Neural cell (in vitro differentiated cells): ENCODE results near the gene HOXA2. TPM values are rescaled to one million over a fixed set of nuclear protein-coding genes. Genes with fewer than 3 reads are reported as not detected.

Experiments
- H2AFZ ChIP-seq: fragments of 200-600, 300-800 bp; sonication (generic), shearing (Covaris generic); 2 replicates; pipeline ENCODE4 v1.6.0; 2014; ENCODE audit warnings: low read depth, mild to moderate bottlenecking, antibody characterized with exemption, low read length, moderate library complexity
- H3F3A ChIP-seq: fragments of 200-600 bp; shearing (Covaris generic); 2 replicates; pipeline ENCODE4 v1.6.1; 2016; ENCODE audit warnings: mild to moderate bottlenecking, moderate library complexity, mixed read lengths, antibody characterized with exemption, low read length; ENCODE audit not compliant: insufficient read depth, poor library complexity, severe bottlenecking
- H3K27ac ChIP-seq: fragments of 200-600, 300-800 bp; sonication (generic), shearing (Covaris generic); 2 replicates; pipeline ENCODE4 v1.5.1; 2014; ENCODE audit warnings: mild to moderate bottlenecking, low read length, moderate library complexity
- H3K27me3 ChIP-seq: fragments of 300-800, 200-600 bp; sonication (generic), shearing (Covaris generic); 2 replicates; pipeline ENCODE4 v1.6.0; 2014; ENCODE audit warnings: mild to moderate bottlenecking, low read depth, low read length, moderate library complexity; ENCODE audit not compliant: insufficient read depth
- H3K36me3 ChIP-seq: fragments of 300-800, 200-600 bp; sonication (generic), shearing (Covaris generic); 2 replicates; pipeline ENCODE4 v1.5.1; 2014; ENCODE audit warnings: mild to moderate bottlenecking, antibody characterized with exemption, low read length, moderate library complexity; ENCODE audit not compliant: insufficient read depth
- H3K4me2 ChIP-seq: fragments of 300-800, 200-600 bp; sonication (generic), shearing (Covaris generic); 2 replicates; pipeline ENCODE4 v1.6.0; 2014; ENCODE audit warnings: mild to moderate bottlenecking, low read length
- H3K4me3 ChIP-seq: fragments of 300-800, 200-600 bp; sonication (generic), shearing (Covaris generic); 2 replicates; pipeline ENCODE4 v1.5.1; 2014; ENCODE audit warnings: mild to moderate bottlenecking, low read length, moderate library complexity
- H3K79me2 ChIP-seq: fragments of 200-600 bp; shearing (Covaris generic); replicated peaks from 2 replicates; pipeline ENCODE4 v1.6.0; 2014; ENCODE audit warnings: mild to moderate bottlenecking, low read length, moderate library complexity; ENCODE audit not compliant: insufficient read depth
- H3K9ac ChIP-seq: fragments of 300-800, 200-600 bp; sonication (generic), shearing (Covaris generic); 2 replicates; pipeline ENCODE4 v1.6.1; 2016; ENCODE audit warnings: mild to moderate bottlenecking, low read length, mixed read lengths
- H3K9me2 ChIP-seq: fragments of 200-600 bp; shearing (Covaris generic); 2 replicates; pipeline ENCODE4 v1.6.1; 2016; ENCODE audit warnings: mild to moderate bottlenecking, low read length, mixed read lengths; ENCODE audit not compliant: insufficient read depth
- H3K9me3 ChIP-seq: fragments of 200-600, 300-800 bp; sonication (generic), shearing (Covaris generic); 2 replicates; pipeline ENCODE4 v1.6.1; 2016; ENCODE audit warnings: mild to moderate bottlenecking, mixed run types, low read length, moderate library complexity, mixed read lengths
- H4K20me1 ChIP-seq: fragments of 200-600 bp; shearing (Covaris generic); 2 replicates; pipeline ENCODE4 v1.6.1; 2016; ENCODE audit warnings: mild to moderate bottlenecking, mixed run types; ENCODE audit not compliant: insufficient read depth
- CTCF ChIP-seq: fragments of 450-650 bp; IDR thresholded peaks from 2 replicates; pipeline ENCODE4 v1.5.1; 2014; ENCODE audit warnings: antibody characterized with exemption, mild to moderate bottlenecking, moderate library complexity; ENCODE audit not compliant: poor library complexity, severe bottlenecking
- EP300 ChIP-seq: fragments of 450-650 bp; conservative IDR thresholded peaks from 2 replicates; pipeline ENCODE4 v1.6.1; 2014; ENCODE audit warnings: antibody characterized with exemption, mild to moderate bottlenecking, moderate library complexity; ENCODE audit not compliant: poor library complexity, severe bottlenecking
- EZH2 ChIP-seq: fragments of 200-600, 300-800 bp; shearing (Covaris generic), sonication (generic); IDR thresholded peaks from 2 replicates; pipeline ENCODE4 v1.6.1; 2014; ENCODE audit warnings: antibody characterized with exemption, low read length, borderline replicate concordance, mild to moderate bottlenecking; ENCODE audit not compliant: insufficient read depth, poor library complexity, severe bottlenecking
- MXI1 ChIP-seq: fragments of 450-650 bp; conservative IDR thresholded peaks from 2 replicates; pipeline ENCODE4 v1.6.1; 2014; ENCODE audit warnings: antibody characterized with exemption, mild to moderate bottlenecking; ENCODE audit not compliant: poor library complexity, severe bottlenecking
- POLR2AphosphoS5 ChIP-seq: IDR thresholded peaks from 2 replicates; pipeline ENCODE4 v1.6.1; 2012
- RAD21 ChIP-seq: fragments of 450-650 bp; conservative IDR thresholded peaks from 2 replicates; pipeline ENCODE4 v1.6.1; 2014; ENCODE audit warnings: antibody characterized with exemption, mild to moderate bottlenecking, moderate library complexity
- SMC3 ChIP-seq: fragments of 450-650 bp; conservative IDR thresholded peaks from 2 replicates; pipeline ENCODE4 v1.6.1; 2014; ENCODE audit warnings: antibody characterized with exemption, mild to moderate bottlenecking, moderate library complexity; ENCODE audit not compliant: poor library complexity
- TAF1 ChIP-seq: IDR thresholded peaks from 2 replicates; pipeline ENCODE4 v1.6.1; 2012; ENCODE audit warnings: low read depth
- polyA plus RNA-seq: library from polyadenylated mRNA; depleted of rRNA; stranded (reverse); fragments of >200 nt; gene quantifications from 2 replicates; pipeline ENCODE4 v1.2.3, GENCODE V29; 2014
- TF ChIP-seq, protein P1 (sequence below): IDR thresholded peaks from 2 replicates; pipeline ENCODE4 v1.6.1; 2012; ENCODE audit warnings: borderline replicate concordance

HOXA2 gene
- polyA plus RNA-seq, 1 donor from 2014 or later: not detected

DNA sequence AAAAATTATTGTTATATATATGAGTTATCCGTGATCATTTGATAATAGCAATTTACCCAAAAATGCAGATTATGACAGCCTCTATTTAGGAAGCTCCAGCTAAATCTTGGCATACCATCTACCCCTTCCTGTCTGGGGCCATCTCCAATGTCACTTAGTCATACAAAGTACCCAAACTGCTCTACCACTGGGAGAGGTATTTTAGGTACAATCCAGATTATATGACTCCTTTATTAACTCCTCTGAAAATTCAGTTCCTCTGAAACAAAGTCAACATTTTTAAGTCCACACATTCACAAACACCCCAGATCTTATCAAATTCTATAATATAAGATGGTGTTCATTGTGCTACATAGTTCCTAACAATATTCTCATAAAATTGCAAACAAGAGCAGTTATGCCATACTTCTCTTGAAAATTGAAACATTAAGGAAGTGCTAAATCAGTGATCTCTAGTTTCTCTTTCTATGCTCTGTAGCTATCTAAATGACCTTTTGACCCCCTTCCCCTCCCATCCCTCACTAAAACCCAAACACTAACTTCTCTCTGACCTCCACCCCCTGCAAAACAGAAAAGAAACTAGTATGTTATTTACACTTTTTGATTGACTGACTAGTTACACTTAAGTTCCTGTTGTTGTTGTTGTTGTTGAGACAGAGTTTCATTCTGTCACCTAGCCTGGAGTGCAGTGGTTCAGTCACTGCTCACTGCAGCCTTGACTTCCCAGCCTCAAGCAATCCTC, 23.1 kb downstream of the HOXA2 start:
- no peak overlapping the region for H3K27ac ChIP-seq
- peaks cover 2% of the 10 kb centered on the region for H3K9me3 ChIP-seq
- no peak overlapping the region for H2AFZ ChIP-seq
- no peaks in the 10 kb centered on the region for H3K79me2 ChIP-seq
- no peak overlapping the region for H3K4me2 ChIP-seq
- H3F3A ChIP-seq: no peaks in the 10 kb centered on the region
- no peak overlapping the region for H3K4me3 ChIP-seq
- TF ChIP-seq EP300: no peak
- TF ChIP-seq RAD21: no peak
- TF ChIP-seq TAF1: no peak
- no peak for TF ChIP-seq CTCF
- H4K20me1 ChIP-seq: no peaks in the 10 kb centered on the region
- no peak overlapping the region for H3K9ac ChIP-seq
- no peaks in the 10 kb centered on the region for H3K36me3 ChIP-seq
- peaks cover 4% of the 10 kb centered on the region for H3K27me3 ChIP-seq
- no peaks in the 10 kb centered on the region for H3K9me2 ChIP-seq

- Histone ChIP-seq H3K79me2 (no peaks in the 10 kb centered on the region), H3K4me2 (no peak overlapping the region), H3K9me3 (peaks cover 2% of the 10 kb centered on the region), H3K4me3 (no peak overlapping the region), H3K27ac (no peak overlapping the region), H3K9me2 (no peaks in the 10 kb centered on the region), H3K36me3 (no peaks in the 10 kb centered on the region), H4K20me1 (no peaks in the 10 kb centered on the region), H3F3A (no peaks in the 10 kb centered on the region), H2AFZ (no peak overlapping the region), H3K27me3 (peaks cover 3% of the 10 kb centered on the region), H3K9ac (no peak overlapping the region)
- no peak for TF ChIP-seq CTCF
- no peak for TF ChIP-seq EZH2
- no peak for TF ChIP-seq MXI1
- TF ChIP-seq SMC3: no peak
- TF ChIP-seq POLR2AphosphoS5: no peak
- TF ChIP-seq RAD21: no peak
- no peak for TF ChIP-seq TAF1
- no peak for TF ChIP-seq EP300
- TF ChIP-seq, protein P1, sequence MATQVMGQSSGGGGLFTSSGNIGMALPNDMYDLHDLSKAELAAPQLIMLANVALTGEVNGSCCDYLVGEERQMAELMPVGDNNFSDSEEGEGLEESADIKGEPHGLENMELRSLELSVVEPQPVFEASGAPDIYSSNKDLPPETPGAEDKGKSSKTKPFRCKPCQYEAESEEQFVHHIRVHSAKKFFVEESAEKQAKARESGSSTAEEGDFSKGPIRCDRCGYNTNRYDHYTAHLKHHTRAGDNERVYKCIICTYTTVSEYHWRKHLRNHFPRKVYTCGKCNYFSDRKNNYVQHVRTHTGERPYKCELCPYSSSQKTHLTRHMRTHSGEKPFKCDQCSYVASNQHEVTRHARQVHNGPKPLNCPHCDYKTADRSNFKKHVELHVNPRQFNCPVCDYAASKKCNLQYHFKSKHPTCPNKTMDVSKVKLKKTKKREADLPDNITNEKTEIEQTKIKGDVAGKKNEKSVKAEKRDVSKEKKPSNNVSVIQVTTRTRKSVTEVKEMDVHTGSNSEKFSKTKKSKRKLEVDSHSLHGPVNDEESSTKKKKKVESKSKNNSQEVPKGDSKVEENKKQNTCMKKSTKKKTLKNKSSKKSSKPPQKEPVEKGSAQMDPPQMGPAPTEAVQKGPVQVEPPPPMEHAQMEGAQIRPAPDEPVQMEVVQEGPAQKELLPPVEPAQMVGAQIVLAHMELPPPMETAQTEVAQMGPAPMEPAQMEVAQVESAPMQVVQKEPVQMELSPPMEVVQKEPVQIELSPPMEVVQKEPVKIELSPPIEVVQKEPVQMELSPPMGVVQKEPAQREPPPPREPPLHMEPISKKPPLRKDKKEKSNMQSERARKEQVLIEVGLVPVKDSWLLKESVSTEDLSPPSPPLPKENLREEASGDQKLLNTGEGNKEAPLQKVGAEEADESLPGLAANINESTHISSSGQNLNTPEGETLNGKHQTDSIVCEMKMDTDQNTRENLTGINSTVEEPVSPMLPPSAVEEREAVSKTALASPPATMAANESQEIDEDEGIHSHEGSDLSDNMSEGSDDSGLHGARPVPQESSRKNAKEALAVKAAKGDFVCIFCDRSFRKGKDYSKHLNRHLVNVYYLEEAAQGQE: no peak
Measured at GRCh38 chr7:27078616-27079233, 23.8 kb downstream of the HOXA2 start.
